ENCODE measurements around the gene SLC6A9. TPM values are rescaled to one million over a fixed set of nuclear protein-coding genes. Genes with fewer than 3 reads are reported as not detected.

Gene SLC6A9
- total RNA-seq: 11.7 and 15.1 TPM in 2 replicates

DNA sequence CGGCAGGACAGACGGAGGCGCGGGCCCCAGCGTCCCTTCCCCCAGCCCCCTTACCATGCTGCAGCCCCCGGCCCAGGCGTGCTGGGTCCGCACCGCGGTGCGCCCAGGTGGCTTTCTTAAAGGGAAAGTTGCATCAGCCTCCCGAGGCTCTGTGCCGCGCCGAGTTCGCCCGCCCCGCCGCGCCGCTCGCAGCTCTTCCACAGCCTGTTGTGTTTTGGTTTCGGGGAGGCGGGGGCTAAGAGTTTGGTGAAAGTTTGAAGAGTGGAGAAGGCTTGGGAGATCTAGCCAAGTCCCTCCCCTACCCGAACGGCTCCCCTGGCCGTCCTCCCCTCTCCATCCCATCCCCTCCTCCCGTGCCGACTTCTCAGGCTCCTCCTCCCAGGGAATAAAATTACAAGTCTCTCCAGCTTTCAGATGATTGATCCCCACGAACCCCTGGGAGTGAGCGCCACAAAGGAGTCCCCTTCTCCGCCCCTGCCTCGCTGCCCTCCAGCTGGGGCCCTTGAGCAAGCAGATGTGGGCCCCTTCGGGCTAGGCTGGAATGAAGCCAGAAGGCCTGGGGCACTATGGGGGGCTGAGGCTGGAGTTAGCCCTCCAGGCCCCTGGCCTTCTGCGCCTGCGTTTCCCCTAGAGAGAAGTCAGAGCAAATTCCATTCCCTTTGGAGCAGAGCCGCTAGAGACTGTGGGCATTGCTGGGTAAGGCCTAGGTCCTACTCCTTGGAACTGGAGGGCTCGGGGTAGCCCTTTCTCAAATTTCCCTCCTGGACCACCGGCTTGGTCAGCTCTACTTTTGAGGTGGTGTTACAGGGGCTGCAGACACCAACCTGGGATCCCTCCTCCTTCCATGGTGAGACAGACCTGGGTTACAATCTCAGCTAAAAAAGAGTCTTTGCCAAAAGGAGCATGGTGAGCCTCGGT is at the start of gene SLC6A9:
TSS of gene SLC6A9 (minus strand) at position 211 of the 918 bp plus-strand sequence. CDS start 7,185 bp downstream, outside the sequence.
- H3K4me3 ChIP-seq (ENCODE audit: low read depth, low read length): peak within 1 kb of the TSS; percentile 87
- DNase-seq (ENCODE audit: low read depth): peak; percentile 88
- TF ChIP-seq, protein P1, sequence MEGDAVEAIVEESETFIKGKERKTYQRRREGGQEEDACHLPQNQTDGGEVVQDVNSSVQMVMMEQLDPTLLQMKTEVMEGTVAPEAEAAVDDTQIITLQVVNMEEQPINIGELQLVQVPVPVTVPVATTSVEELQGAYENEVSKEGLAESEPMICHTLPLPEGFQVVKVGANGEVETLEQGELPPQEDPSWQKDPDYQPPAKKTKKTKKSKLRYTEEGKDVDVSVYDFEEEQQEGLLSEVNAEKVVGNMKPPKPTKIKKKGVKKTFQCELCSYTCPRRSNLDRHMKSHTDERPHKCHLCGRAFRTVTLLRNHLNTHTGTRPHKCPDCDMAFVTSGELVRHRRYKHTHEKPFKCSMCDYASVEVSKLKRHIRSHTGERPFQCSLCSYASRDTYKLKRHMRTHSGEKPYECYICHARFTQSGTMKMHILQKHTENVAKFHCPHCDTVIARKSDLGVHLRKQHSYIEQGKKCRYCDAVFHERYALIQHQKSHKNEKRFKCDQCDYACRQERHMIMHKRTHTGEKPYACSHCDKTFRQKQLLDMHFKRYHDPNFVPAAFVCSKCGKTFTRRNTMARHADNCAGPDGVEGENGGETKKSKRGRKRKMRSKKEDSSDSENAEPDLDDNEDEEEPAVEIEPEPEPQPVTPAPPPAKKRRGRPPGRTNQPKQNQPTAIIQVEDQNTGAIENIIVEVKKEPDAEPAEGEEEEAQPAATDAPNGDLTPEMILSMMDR (IDR thresholded peaks at IDR 0.05; ENCODE audit: insufficient read depth, low read depth, low read length): no peak

DNA sequence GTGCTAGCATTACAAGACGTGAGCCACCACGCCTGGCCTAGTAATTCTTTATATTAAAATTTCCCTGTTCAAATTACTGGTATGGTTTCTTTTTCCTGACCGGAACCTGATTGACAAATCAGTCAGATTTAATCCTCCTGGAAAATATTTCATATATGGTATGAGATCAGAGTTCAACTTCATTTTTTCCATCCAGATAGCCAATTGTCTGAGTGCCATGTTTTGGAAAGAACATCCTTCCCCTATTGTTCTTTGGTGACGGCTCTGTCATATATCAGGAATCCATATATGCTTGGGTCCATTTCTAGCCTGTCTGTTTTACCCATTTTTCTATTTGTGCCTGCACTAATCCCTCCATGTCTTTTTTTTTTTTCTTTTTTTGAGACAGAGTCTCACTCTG is 48.3 kb upstream of the SLC6A9 start:
- no peak for DNase-seq (ENCODE audit: low read depth)
- no peak overlapping the region for H3K4me3 ChIP-seq (ENCODE audit: low read depth, low read length)
- TF ChIP-seq, protein P1 (IDR thresholded peaks at IDR 0.05; ENCODE audit: insufficient read depth, low read depth, low read length): no peak

GRCh38 chr1:44078104-44078503 is 46.8 kb upstream of the SLC6A9 start:
- no peak for DNase-seq (ENCODE audit: low read depth)
- TF ChIP-seq, protein P1 (IDR thresholded peaks at IDR 0.05; ENCODE audit: insufficient read depth, low read depth, low read length): no peak

DNA sequence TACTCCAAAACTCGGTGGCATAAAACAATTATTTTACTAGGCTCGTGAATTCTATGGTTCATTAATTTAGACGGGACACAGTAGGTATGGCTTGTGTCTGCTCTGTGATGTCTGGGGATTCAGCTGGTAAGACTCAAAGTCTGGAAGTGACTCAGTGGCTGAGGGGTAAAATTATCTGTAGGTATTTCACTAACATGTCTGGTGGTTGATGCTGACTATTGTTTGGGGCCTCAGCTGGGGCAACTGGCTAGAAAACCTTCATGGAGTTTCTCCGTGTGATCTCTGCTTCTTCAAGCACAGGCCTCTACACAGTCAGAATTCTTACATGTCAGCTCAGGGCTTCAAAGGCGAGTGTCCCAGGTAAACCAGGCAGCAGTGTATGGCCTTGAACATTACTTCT is 46.2 kb upstream of the SLC6A9 start:
- DNase-seq (ENCODE audit: low read depth): no peak
- TF ChIP-seq, protein P1 (IDR thresholded peaks at IDR 0.05; ENCODE audit: insufficient read depth, low read depth, low read length): no peak
- no peak overlapping the region for H3K4me3 ChIP-seq (ENCODE audit: low read depth, low read length)

More at GRCh38 chr1:44078104-44078503, 46.8 kb upstream of the SLC6A9 start:
- no peak overlapping the region for H3K4me3 ChIP-seq (ENCODE audit: low read depth, low read length)

GRCh38 chr1:44076066-44076465 is 44.8 kb upstream of the SLC6A9 start:
- no peak overlapping the region for H3K4me3 ChIP-seq (ENCODE audit: low read depth, low read length)
- TF ChIP-seq, protein P1 (IDR thresholded peaks at IDR 0.05; ENCODE audit: insufficient read depth, low read depth, low read length): no peak
- no peak for DNase-seq (ENCODE audit: low read depth)

- no peak for DNase-seq (ENCODE audit: low read depth)
- no peak overlapping the region for H3K4me3 ChIP-seq (ENCODE audit: low read depth, low read length)
- TF ChIP-seq, protein P1 (IDR thresholded peaks at IDR 0.05; ENCODE audit: insufficient read depth, low read depth, low read length): no peak
Observed at GRCh38 chr1:44074415-44074814, 43.2 kb upstream of the SLC6A9 start.
